HepG2 (cell line): Measurements from ENCODE around the gene RAB2B. TPM values are rescaled to one million over a fixed set of nuclear protein-coding genes. Genes with fewer than 3 reads are reported as not detected.

ENCODE experiments used
- AGO1 ChIP-seq: fragments of 200-400 bp; formaldehyde crosslinking; IDR thresholded peaks from 2 replicates; pipeline ENCODE4 v1.6.1; 2017; ENCODE audit warnings: mild to moderate bottlenecking, low read depth, low read length, moderate library complexity; ENCODE audit not compliant: poor library complexity, severe bottlenecking
- ATF5 ChIP-seq: sonication (generic); formaldehyde crosslinking; IDR thresholded peaks from 2 replicates; pipeline ENCODE4 v1.4.0; 2020; ENCODE audit warnings: mild to moderate bottlenecking, low read depth, missing genetic modification reagents
- BCL3 ChIP-seq: sonication (generic); formaldehyde crosslinking; IDR thresholded peaks from 2 replicates; pipeline ENCODE4 v1.5.1; 2020; ENCODE audit warnings: mild to moderate bottlenecking, missing genetic modification reagents, moderate library complexity
- CBX1 ChIP-seq: IDR thresholded peaks from one replicate; pipeline ENCODE4 v1.6.1; 2016; ENCODE audit warnings: antibody characterized with exemption, low read depth
- CEBPB ChIP-seq: IDR thresholded peaks from 2 replicates; pipeline ENCODE4 v1.6.1; 2011; ENCODE audit warnings: low read depth, low read length, improper control_type of control experiment, borderline replicate concordance
- HNF1B ChIP-seq: sonication (generic); formaldehyde crosslinking; IDR thresholded peaks from 2 replicates; pipeline ENCODE4 v1.5.1; 2020; ENCODE audit warnings: mild to moderate bottlenecking, moderate library complexity, missing genetic modification reagents
- NR3C1 ChIP-seq: sonication (generic); formaldehyde crosslinking; IDR thresholded peaks from 2 replicates; pipeline ENCODE4 v1.4.0; 2020; ENCODE audit warnings: missing genetic modification reagents
- PREB ChIP-seq: sonication (generic); formaldehyde crosslinking; IDR thresholded peaks from 2 replicates; pipeline ENCODE4 v1.4.0; 2020; ENCODE audit warnings: missing genetic modification reagents
- RAD51 ChIP-seq: fragments of 450-650 bp; IDR thresholded peaks from 2 replicates; pipeline ENCODE4 v1.6.1; 2016; ENCODE audit warnings: borderline replicate concordance
- RBFOX2 ChIP-seq: fragments of 200-400 bp; formaldehyde crosslinking; IDR thresholded peaks from 2 replicates; pipeline ENCODE4 v1.6.1; 2017; ENCODE audit warnings: low read depth, mild to moderate bottlenecking, low read length
- SNAPC5 ChIP-seq: sonication (generic); formaldehyde crosslinking; IDR thresholded peaks from 2 replicates; pipeline ENCODE4 v1.8.1; 2023; ENCODE audit warnings: mild to moderate bottlenecking, missing genetic modification reagents, borderline replicate concordance
- SPEN ChIP-seq: sonication (generic); formaldehyde crosslinking; IDR thresholded peaks from 2 replicates; pipeline ENCODE4 v1.5.1; 2020; ENCODE audit warnings: low read depth, mild to moderate bottlenecking, missing genetic modification reagents
- TAF1 ChIP-seq: sonication (generic); formaldehyde crosslinking; IDR thresholded peaks from 2 replicates; pipeline ENCODE4 v1.4.0; 2020; ENCODE audit warnings: missing genetic modification reagents
- TARDBP ChIP-seq: sonication (generic); formaldehyde crosslinking; IDR thresholded peaks from 2 replicates; pipeline ENCODE4 v1.8.0; 2022; ENCODE audit warnings: mild to moderate bottlenecking, missing genetic modification reagents
- TEF ChIP-seq: sonication (generic); formaldehyde crosslinking; IDR thresholded peaks from 2 replicates; pipeline ENCODE4 v1.5.0; 2020; ENCODE audit warnings: missing genetic modification reagents
- TOE1 ChIP-seq: sonication (generic); formaldehyde crosslinking; IDR thresholded peaks from 2 replicates; pipeline ENCODE4 v1.4.0; 2020; ENCODE audit warnings: mild to moderate bottlenecking, missing genetic modification reagents
- ZFP82 ChIP-seq: sonication (generic); formaldehyde crosslinking; IDR thresholded peaks from 2 replicates; pipeline ENCODE4 v1.5.1; 2020; ENCODE audit warnings: mild to moderate bottlenecking, missing genetic modification reagents, borderline replicate concordance
- ZFP90 ChIP-seq: sonication (generic); formaldehyde crosslinking; IDR thresholded peaks from 2 replicates; pipeline ENCODE4 v1.8.0; 2022; ENCODE audit warnings: missing genetic modification reagents, mild to moderate bottlenecking, inconsistent platforms, borderline replicate concordance
- ZFX ChIP-seq: sonication (generic); formaldehyde crosslinking; IDR thresholded peaks from 2 replicates; pipeline ENCODE4 v1.4.0; 2020; ENCODE audit warnings: mild to moderate bottlenecking, low read depth, missing genetic modification reagents, moderate library complexity
- ZNF234 ChIP-seq: sonication (generic); formaldehyde crosslinking; conservative IDR thresholded peaks from 2 replicates; pipeline ENCODE4 v1.5.1; 2020; ENCODE audit warnings: mild to moderate bottlenecking, missing genetic modification reagents
- ZNF275 ChIP-seq: sonication (generic); formaldehyde crosslinking; IDR thresholded peaks from 2 replicates; pipeline ENCODE4 v1.8.0; 2022; ENCODE audit warnings: missing genetic modification reagents, mild to moderate bottlenecking, inconsistent platforms, borderline replicate concordance
- ZNF660 ChIP-seq: sonication (generic); formaldehyde crosslinking; IDR thresholded peaks from 2 replicates; pipeline ENCODE4 v1.5.1; 2020; ENCODE audit warnings: mild to moderate bottlenecking, low read depth, missing genetic modification reagents, borderline replicate concordance
- ZNF724P ChIP-seq: sonication (generic); formaldehyde crosslinking; IDR thresholded peaks from 2 replicates; pipeline ENCODE4 v1.8.0; 2022; ENCODE audit warnings: missing genetic modification reagents, borderline replicate concordance
- ZNF746 ChIP-seq: sonication (generic); formaldehyde crosslinking; IDR thresholded peaks from 2 replicates; pipeline ENCODE4 v1.8.0; 2022; ENCODE audit warnings: mild to moderate bottlenecking, missing genetic modification reagents
- polyA plus RNA-seq, 8 experiments: library from polyadenylated mRNA; depleted of rRNA in 3 of 8; stranded (reverse) in 7 of 8; unstranded in 1 of 8; fragments of >200 nt; fragmentation: Illumina TruSeq in 4 of 8; extraction: Trizol in 4 of 8; gene quantifications; 2 replicates each; pipeline versions ENCODE4 v1.2.1 to v1.2.3, GENCODE V29; 2011 to 2016; ENCODE audit warnings: low read depth in 4 of 8, missing spikeins in 1 of 8, mixed read lengths in 1 of 8; ENCODE audit not compliant: insufficient read depth in 1 of 8
- total RNA-seq, 5 experiments: library from RNA; depleted of rRNA; stranded (reverse); fragments of >200 nt; fragmentation: Illumina TruSeq; extraction: Trizol; gene quantifications; 2 replicates each; pipeline ENCODE4 v1.2.3, GENCODE V29; 2016; ENCODE audit warnings: low read depth in 1 of 5

RAB2B gene
- total and polyA plus RNA-seq, 2 of the 13 experiments (the other 11 are each of a cell fraction or from before 2014, with no cell fraction given), result 36.0 to 60.6 TPM

GRCh38 chr14:21455592-21455911, 21.2 kb downstream of the RAB2B start (continued):
- TF ChIP-seq ZNF275 (no peak), NR3C1 (CRISPR knock-in tag) (no peak), ZNF724P (CRISPR knock-in tag) (no peak; the same call in 1 of the 2 replicates), SNAPC5 (CRISPR knock-in tag) (no peak), ZNF234 (CRISPR knock-in tag) (0 out of 2 replicates have a peak, but pooled peaks have one; percentile 26), CEBPB (no peak), BCL3 (CRISPR knock-in tag) (no peak), HNF1B (0 out of 2 replicates have a peak, but pooled peaks have one; percentile 5), SPEN (CRISPR knock-in tag) (no peak), TARDBP (CRISPR knock-in tag) (no peak), RBFOX2 (no peak), PREB (CRISPR knock-in tag) (no peak), RAD51 (no peak), CBX1 (no peak), TEF (CRISPR knock-in tag) (no peak), ZNF746 (CRISPR knock-in tag) (no peak), TOE1 (CRISPR knock-in tag) (no peak), ZFP82 (CRISPR knock-in tag) (no peak), ZFX (CRISPR knock-in tag) (no peak), TAF1 (CRISPR knock-in tag) (no peak), ZFP90 (0 out of 2 replicates have a peak, but pooled peaks have one; percentile 20), ATF5 (peak; percentile 25; the same call in 1 of the 2 replicates), AGO1 (no peak), ZNF660 (no peak)
